A673 (cell line): ENCODE results near the gene CEBPA. TPM values are rescaled to one million over a fixed set of nuclear protein-coding genes. Genes with fewer than 3 reads are reported as not detected.

Source experiments
- BruUV-seq: library from RNA; stranded (reverse); fragments of 400-500 nt; replicated peaks from 2 replicates; lab custom pipeline; 2021; lab: Mats Ljungman, UMichigan
- CTCF ChIA-PET: fragments of 300-600 bp; sonication (Branson Sonifier 250); formaldehyde crosslinking; loops from one replicate; lab custom pipeline; 2022; ENCODE audit warnings: antibody characterized with exemption; lab: Charles Lee
- POLR2A ChIA-PET: fragments of 300-600 bp; sonication (Branson Sonifier 250); formaldehyde crosslinking; loops from one replicate; lab custom pipeline; 2022; ENCODE audit warnings: antibody characterized with exemption; ENCODE audit not compliant: low non-redundant PET; lab: Charles Lee
- DNase-seq: peaks from one replicate; pipeline ENCODE4 v3.0.0-alpha.2; 2015; ENCODE audit warnings: low spot score
- H3K27ac ChIP-seq: fragments of 200-600 bp; sonication (generic); 2 replicates; pipeline ENCODE4 v1.5.1; 2016; ENCODE audit warnings: mixed run types, low read depth, mild to moderate bottlenecking, mixed read lengths, antibody characterized with exemption, low read length; ENCODE audit not compliant: poor library complexity, severe bottlenecking
- H3K27me3 ChIP-seq: fragments of 200-600 bp; sonication (generic); replicated peaks from 2 replicates; pipeline ENCODE4 v1.6.1; 2017; ENCODE audit warnings: mixed run types, low read depth, mild to moderate bottlenecking, mixed read lengths, antibody characterized with exemption, low read length; ENCODE audit not compliant: insufficient read depth, poor library complexity
- H3K36me3 ChIP-seq: fragments of 200-600 bp; sonication (generic); 2 replicates; pipeline ENCODE4 v1.6.1; 2016; ENCODE audit warnings: mixed run types, mild to moderate bottlenecking, mixed read lengths, antibody characterized with exemption, low read length; ENCODE audit not compliant: insufficient read depth, poor library complexity, severe bottlenecking
- H3K4me1 ChIP-seq: fragments of 200-600 bp; sonication (generic); 2 replicates; pipeline ENCODE4 v1.6.1; 2017; ENCODE audit warnings: mixed run types, mild to moderate bottlenecking, mixed read lengths, antibody characterized with exemption, low read length; ENCODE audit not compliant: insufficient read depth, poor library complexity, severe bottlenecking
- H3K4me3 ChIP-seq: fragments of 200-600 bp; sonication (generic); 2 replicates; pipeline ENCODE4 v1.5.1; 2016; ENCODE audit warnings: low read depth, mixed run types, mild to moderate bottlenecking, mixed read lengths, low read length; ENCODE audit not compliant: poor library complexity, severe bottlenecking
- H3K9me3 ChIP-seq: fragments of 200-600 bp; sonication (generic); 2 replicates; pipeline ENCODE4 v1.6.1; 2016; ENCODE audit warnings: mixed run types, low read depth, mild to moderate bottlenecking, mixed read lengths, antibody characterized with exemption, low read length; ENCODE audit not compliant: poor library complexity, severe bottlenecking
- CTCF ChIP-seq: fragments of 300-800, 200-600 bp; sonication (generic); conservative IDR thresholded peaks from 2 replicates; pipeline ENCODE4 v1.5.1; 2017; ENCODE audit warnings: low read depth, mild to moderate bottlenecking, antibody characterized with exemption, low read length, moderate library complexity, mixed read lengths
- EZH2 ChIP-seq: fragments of 200-600 bp; sonication (generic); IDR thresholded peaks from 2 replicates; pipeline ENCODE4 v1.6.1; 2017; ENCODE audit warnings: borderline replicate concordance, low read depth, mild to moderate bottlenecking, mixed read lengths, antibody characterized with exemption, low read length; ENCODE audit not compliant: poor library complexity, severe bottlenecking
- intact Hi-C: fragments of 100-400 bp; cut with micrococcal nuclease; formaldehyde crosslinking; loops from one replicate; pipeline ENCODE4 v1.10.0; 2022; ENCODE audit not compliant: unreplicated experiment
- total RNA-seq: library from RNA; stranded (reverse); gene quantifications from 2 replicates; pipeline ENCODE4 v1.2.3, GENCODE V29; 2021

The CEBPA gene
- total RNA-seq, 1 experiment from 2014 or later, result 1.4 TPM

DNA sequence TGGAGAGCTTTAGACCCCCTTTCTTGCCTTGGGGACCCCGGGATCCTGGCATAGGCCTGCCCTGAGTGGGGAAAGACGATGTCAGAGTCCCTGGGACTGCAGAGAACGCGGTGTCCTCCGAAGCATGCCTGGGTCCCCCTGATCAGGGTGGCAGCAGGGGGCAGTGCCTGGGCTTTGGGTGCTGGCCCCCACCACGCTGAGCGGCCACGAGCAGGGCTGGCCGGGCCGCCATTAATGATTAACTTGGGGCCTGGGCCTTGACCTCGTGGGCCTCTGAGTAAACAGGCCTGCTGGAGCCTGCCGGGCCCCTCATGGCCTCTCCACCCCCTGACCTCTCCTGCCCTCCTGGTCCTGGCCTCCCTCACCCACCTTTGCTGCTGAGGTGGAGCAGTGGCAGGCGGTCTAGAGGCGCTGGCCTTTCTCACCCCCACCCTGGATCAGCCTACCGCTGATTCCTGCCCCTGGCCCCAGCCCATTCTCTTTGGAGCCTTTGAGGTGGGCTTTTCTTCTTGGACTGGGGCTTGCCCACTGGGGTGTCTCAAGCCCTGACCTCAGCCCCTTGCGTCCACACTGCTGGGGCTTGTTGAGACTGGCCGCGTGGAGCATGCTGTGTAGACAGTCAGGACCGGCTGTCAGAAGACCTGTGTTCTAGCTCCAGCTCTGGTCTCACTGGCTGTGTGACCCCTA lies 26.3 kb downstream of the CEBPA start:
- Histone ChIP-seq H3K4me3 (no peak overlapping the region), H3K27me3 (no peaks in the 10 kb centered on the region), H3K9me3 (no peaks in the 10 kb centered on the region), H3K4me1 (peaks cover 6% of the 10 kb centered on the region), H3K27ac (no peak overlapping the region), H3K36me3 (no peaks in the 10 kb centered on the region)
- intact Hi-C loops, result no loop called here
- CTCF ChIA-PET, result interaction anchor here (0.6 kb wide), 1 partner anchor 65 kb away, joined by 3 read pairs; no protein-coding TSS in a partner anchor
- DNase-seq, result no peak
- no peak for TF ChIP-seq CTCF
- TF ChIP-seq EZH2, result no peak
- no TSS peak for BruUV-seq
- POLR2A ChIA-PET, result no interaction called here

- intact Hi-C loops, result no loop called here
These were observed 26.8 kb downstream of the CEBPA start for GRCh38 chr19:33275559-33275932.

GRCh38 chr19:33274663-33275558 lies 27.4 kb downstream of the CEBPA start:
- H3K4me1 ChIP-seq, result peaks cover 6% of the 10 kb centered on the region
- ChIA-PET CTCF (no interaction called here), POLR2A (no interaction called here)
- no peaks in the 10 kb centered on the region for H3K9me3 ChIP-seq
- TF ChIP-seq CTCF (no peak), EZH2 (no peak)
- intact Hi-C loops, result no loop called here
- BruUV-seq, result no TSS peak
- H3K27ac ChIP-seq, result no peak overlapping the region
- H3K4me3 ChIP-seq, result no peak overlapping the region
- no peaks in the 10 kb centered on the region for H3K27me3 ChIP-seq
- no peaks in the 10 kb centered on the region for H3K36me3 ChIP-seq
- no peak for DNase-seq

More at GRCh38 chr19:33275559-33275932, 26.8 kb downstream of the CEBPA start:
- Histone ChIP-seq H3K27ac (no peak overlapping the region), H3K4me1 (peaks cover 6% of the 10 kb centered on the region), H3K4me3 (no peak overlapping the region), H3K27me3 (no peaks in the 10 kb centered on the region), H3K36me3 (no peaks in the 10 kb centered on the region), H3K9me3 (no peaks in the 10 kb centered on the region)
- CTCF ChIA-PET, result interaction anchor here (0.6 kb wide), 1 partner anchor 66 kb away, joined by 3 read pairs; no protein-coding TSS in a partner anchor
- DNase-seq, result no peak
- no peak for TF ChIP-seq EZH2
- TF ChIP-seq CTCF, result no peak
- no TSS peak for BruUV-seq
- POLR2A ChIA-PET, result no interaction called here
